ENCODE data around the gene CCDC169. TPM values are rescaled to one million over a fixed set of nuclear protein-coding genes. Genes with fewer than 3 reads are reported as not detected.

Gene CCDC169
- total RNA-seq, 6 experiments from 2014 or later, result not detected

DNA sequence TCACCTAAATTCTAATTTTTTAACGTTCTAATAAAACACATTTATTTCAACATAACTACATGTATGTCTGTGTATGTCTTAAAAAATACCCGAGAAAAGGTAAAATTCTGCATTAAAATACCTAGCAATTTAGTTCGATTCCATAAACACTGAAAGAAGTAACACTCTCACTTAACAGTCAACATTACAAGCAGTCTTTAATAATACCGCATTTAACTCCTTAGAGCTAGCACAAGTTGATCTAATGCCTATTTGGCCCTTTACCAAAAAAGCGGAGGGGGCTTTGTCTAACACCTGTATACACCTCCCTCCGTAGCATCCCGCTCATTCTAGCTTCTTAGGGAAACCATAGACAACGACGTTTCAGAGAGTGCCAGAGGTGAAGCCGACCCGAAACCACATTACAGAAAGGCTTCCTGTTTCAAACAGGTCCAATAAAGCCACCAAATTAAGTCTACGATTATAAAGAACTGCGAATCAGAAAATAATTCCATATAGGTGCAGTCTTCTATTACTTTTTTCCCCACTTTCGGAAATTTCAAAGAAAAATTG is 47.3 kb upstream of the CCDC169 start:
- DNase-seq (no peak), ATAC-seq (no peak)
- intact Hi-C loops (cut with DNase I), result no loop called here
- 10% methylated on average over 14 of the region's 14 CpGs for WGBS (ENCODE audit: insufficient coverage, low coverage, low lambda C conversion rate, missing lambda C conversion rate)
- H3K27me3 ChIP-seq, result no peaks in the 10 kb centered on the region
- no peaks in the 10 kb centered on the region for H3K9me3 ChIP-seq
- H3K36me3 ChIP-seq, result no peaks in the 10 kb centered on the region
- peak overlapping the region; percentile 89 to 97 (median 96) for H3K27ac ChIP-seq
- TF ChIP-seq POLR2A (IDR thresholded peaks at IDR 0.05), result no peak
- TF ChIP-seq, protein P1, sequence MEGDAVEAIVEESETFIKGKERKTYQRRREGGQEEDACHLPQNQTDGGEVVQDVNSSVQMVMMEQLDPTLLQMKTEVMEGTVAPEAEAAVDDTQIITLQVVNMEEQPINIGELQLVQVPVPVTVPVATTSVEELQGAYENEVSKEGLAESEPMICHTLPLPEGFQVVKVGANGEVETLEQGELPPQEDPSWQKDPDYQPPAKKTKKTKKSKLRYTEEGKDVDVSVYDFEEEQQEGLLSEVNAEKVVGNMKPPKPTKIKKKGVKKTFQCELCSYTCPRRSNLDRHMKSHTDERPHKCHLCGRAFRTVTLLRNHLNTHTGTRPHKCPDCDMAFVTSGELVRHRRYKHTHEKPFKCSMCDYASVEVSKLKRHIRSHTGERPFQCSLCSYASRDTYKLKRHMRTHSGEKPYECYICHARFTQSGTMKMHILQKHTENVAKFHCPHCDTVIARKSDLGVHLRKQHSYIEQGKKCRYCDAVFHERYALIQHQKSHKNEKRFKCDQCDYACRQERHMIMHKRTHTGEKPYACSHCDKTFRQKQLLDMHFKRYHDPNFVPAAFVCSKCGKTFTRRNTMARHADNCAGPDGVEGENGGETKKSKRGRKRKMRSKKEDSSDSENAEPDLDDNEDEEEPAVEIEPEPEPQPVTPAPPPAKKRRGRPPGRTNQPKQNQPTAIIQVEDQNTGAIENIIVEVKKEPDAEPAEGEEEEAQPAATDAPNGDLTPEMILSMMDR (IDR thresholded peaks at IDR 0.05), result no peak
- H3K4me3 ChIP-seq, result peak overlapping the region; percentile 55 to 73 (median 67)
- H3K4me1 ChIP-seq, result peaks cover 0 to 4% (median 0%) of the 10 kb centered on the region in 4 donors

DNA sequence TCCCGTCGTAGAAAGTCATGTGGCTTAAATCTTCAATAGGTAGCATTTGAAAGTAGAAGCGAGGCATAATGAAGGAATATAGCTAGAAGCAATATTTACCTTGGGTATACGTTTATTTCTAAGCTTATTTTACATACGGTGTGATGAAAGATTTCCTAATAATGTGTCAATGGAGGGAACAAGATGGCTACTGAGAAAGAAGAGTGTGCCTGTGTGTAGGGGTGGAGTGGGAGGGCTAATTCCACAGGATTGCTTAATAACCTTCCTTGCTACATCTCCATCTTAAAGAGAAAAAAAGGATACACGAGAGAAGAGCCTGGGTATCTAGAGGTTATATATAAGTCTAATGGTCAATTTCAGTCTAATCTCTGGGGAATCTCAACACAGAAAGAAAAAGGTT is 46.6 kb upstream of the CCDC169 start:
- H3K27me3 ChIP-seq, result no peaks in the 10 kb centered on the region
- ATAC-seq, result no peak
- no peak overlapping the region for H3K4me3 ChIP-seq
- DNase-seq, result no peak
- no peaks in the 10 kb centered on the region for H3K9me3 ChIP-seq
- TF ChIP-seq, protein P1 (IDR thresholded peaks at IDR 0.05), result no peak
- no peak for TF ChIP-seq POLR2A (IDR thresholded peaks at IDR 0.05)
- peak overlapping the region in 1 of 3 donors; percentile 97 for H3K27ac ChIP-seq
- H3K36me3 ChIP-seq, result no peaks in the 10 kb centered on the region
- intact Hi-C loops (cut with DNase I), result no loop called here
- 64% methylated on average over 6 of the region's 6 CpGs for WGBS (ENCODE audit: insufficient coverage, low coverage, low lambda C conversion rate, missing lambda C conversion rate)
- H3K4me1 ChIP-seq, result peaks cover 0 to 4% (median 0%) of the 10 kb centered on the region in 4 donors

DNA sequence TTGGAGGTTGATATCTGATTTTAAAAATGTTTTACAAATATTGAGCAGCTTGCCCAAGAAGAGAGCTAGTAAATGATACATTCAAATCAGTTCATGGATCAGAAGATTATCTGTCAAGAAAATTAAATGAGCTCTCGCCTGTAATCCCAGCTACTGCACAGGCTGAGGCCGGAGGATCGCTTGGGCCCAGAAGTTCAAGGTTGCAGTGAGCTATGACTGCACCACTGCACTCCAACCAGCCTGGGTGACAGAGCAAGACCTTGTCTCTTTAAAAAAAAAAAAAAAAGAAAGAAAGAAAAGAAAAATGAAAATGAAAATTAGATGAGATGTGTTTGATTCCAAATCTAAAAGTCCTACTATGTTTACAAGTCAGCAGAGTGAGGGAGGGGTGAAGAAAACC is 46.2 kb upstream of the CCDC169 start:
- Histone ChIP-seq H3K36me3 (no peaks in the 10 kb centered on the region), H3K4me1 (peaks cover 0 to 4% (median 0%) of the 10 kb centered on the region in 4 donors), H3K4me3 (no peak overlapping the region), H3K9me3 (no peaks in the 10 kb centered on the region), H3K27ac (no peak overlapping the region), H3K27me3 (no peaks in the 10 kb centered on the region)
- ATAC-seq (no peak), DNase-seq (no peak)
- intact Hi-C loops (cut with DNase I), result no loop called here
- WGBS (ENCODE audit: insufficient coverage, low coverage, low lambda C conversion rate, missing lambda C conversion rate), result 48% methylated on average over 3 of the region's 3 CpGs
- no peak for TF ChIP-seq POLR2A (IDR thresholded peaks at IDR 0.05)
- TF ChIP-seq, protein P1 (IDR thresholded peaks at IDR 0.05), result no peak

DNA sequence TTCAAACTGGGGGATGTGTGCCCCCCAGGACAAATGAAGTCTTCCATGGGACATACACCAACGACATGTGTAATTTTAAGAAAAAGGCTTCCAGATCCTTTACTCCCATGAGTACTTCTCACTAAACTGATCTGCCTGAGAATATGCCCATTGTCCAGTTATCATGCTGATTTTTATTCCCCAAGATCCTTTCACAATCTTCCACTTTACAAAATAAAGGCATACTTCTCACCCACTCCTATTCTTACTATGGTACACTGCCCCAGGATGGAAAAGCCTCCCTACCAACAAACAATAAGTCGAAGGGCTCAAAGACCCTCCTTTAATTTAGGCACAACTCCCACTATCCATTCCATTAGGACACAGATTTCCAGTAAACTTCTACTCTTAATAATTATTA is 45.1 kb upstream of the CCDC169 start:
- intact Hi-C loops (cut with DNase I), result no loop called here
- no peaks in the 10 kb centered on the region for H3K9me3 ChIP-seq
- no peak for TF ChIP-seq POLR2A (IDR thresholded peaks at IDR 0.05)
- TF ChIP-seq, protein P1 (IDR thresholded peaks at IDR 0.05), result no peak
- DNase-seq (no peak), ATAC-seq (no peak)
- peaks cover 0 to 4% (median 0%) of the 10 kb centered on the region in 4 donors for H3K4me1 ChIP-seq
- no peak overlapping the region for H3K27ac ChIP-seq
- H3K27me3 ChIP-seq, result no peaks in the 10 kb centered on the region
- no peak overlapping the region for H3K4me3 ChIP-seq
- no peaks in the 10 kb centered on the region for H3K36me3 ChIP-seq
- 33% methylated on average over 2 of the region's 2 CpGs for WGBS (ENCODE audit: insufficient coverage, low coverage, low lambda C conversion rate, missing lambda C conversion rate)

All from right lobe of liver (tissue), 6 donors.